Measurements from ENCODE around the gene AIMP1.
A peak's percentile ranks its signal among the peaks of the same experiment; 100 is the strongest.

Gene AIMP1

GRCh38 chr4:106351016-106351415, 34.7 kb downstream of the AIMP1 start:
- no peak overlapping the region for H3K4me3 Mint-ChIP-seq
- ATAC-seq, result no peak
- no peaks in the 10 kb centered on the region for H3K27me3 Mint-ChIP-seq
- H3K9me3 Mint-ChIP-seq, result no peaks in the 10 kb centered on the region
- H3K36me3 Mint-ChIP-seq (ENCODE audit: low read depth), result peaks cover 24% of the 10 kb centered on the region
- H3K27ac Mint-ChIP-seq, result no peak overlapping the region
- H3K4me1 Mint-ChIP-seq, result no peaks in the 10 kb centered on the region
- no peak for DNase-seq

- H3K4me1 Mint-ChIP-seq, result peaks cover 3% of the 10 kb centered on the region
- H3K27ac Mint-ChIP-seq, result no peak overlapping the region
- peaks cover 12% of the 10 kb centered on the region for H3K36me3 Mint-ChIP-seq (ENCODE audit: low read depth)
- no peak overlapping the region for H3K4me3 Mint-ChIP-seq
- H3K9me3 Mint-ChIP-seq, result no peaks in the 10 kb centered on the region
- no peaks in the 10 kb centered on the region for H3K27me3 Mint-ChIP-seq
- ATAC-seq (no peak), DNase-seq (no peak)
Observed at GRCh38 chr4:106353786-106354185, 37.4 kb downstream of the AIMP1 start.

- Mint-ChIP-seq H3K4me1 (peaks cover 3% of the 10 kb centered on the region), H3K36me3 (ENCODE audit: low read depth) (peaks cover 5% of the 10 kb centered on the region), H3K4me3 (no peak overlapping the region), H3K9me3 (no peaks in the 10 kb centered on the region), H3K27ac (no peak overlapping the region), H3K27me3 (no peaks in the 10 kb centered on the region)
- ATAC-seq, result no peak
- DNase-seq, result no peak
Observed at GRCh38 chr4:106355193-106355592, 38.8 kb downstream of the AIMP1 start.

GRCh38 chr4:106358899-106359298, 42.5 kb downstream of the AIMP1 start:
- H3K4me1 Mint-ChIP-seq, result peaks cover 3% of the 10 kb centered on the region
- no peak for DNase-seq
- H3K36me3 Mint-ChIP-seq (ENCODE audit: low read depth), result no peaks in the 10 kb centered on the region
- H3K9me3 Mint-ChIP-seq, result no peaks in the 10 kb centered on the region
- ATAC-seq, result no peak
- no peak overlapping the region for H3K4me3 Mint-ChIP-seq
- no peak overlapping the region for H3K27ac Mint-ChIP-seq
- peaks cover under 1% of the 10 kb centered on the region for H3K27me3 Mint-ChIP-seq

- no peak for ATAC-seq
- H3K9me3 Mint-ChIP-seq, result no peaks in the 10 kb centered on the region
Observed at GRCh38 chr4:106362086-106362825, 45.9 kb downstream of the AIMP1 start.

GRCh38 chr4:106364282-106364681, 47.9 kb downstream of the AIMP1 start:
- peaks cover 6% of the 10 kb centered on the region for H3K27me3 Mint-ChIP-seq
- no peaks in the 10 kb centered on the region for H3K9me3 Mint-ChIP-seq
- H3K36me3 Mint-ChIP-seq (ENCODE audit: low read depth), result no peaks in the 10 kb centered on the region
- ATAC-seq (no peak), DNase-seq (no peak)
- no peak overlapping the region for H3K27ac Mint-ChIP-seq
- no peak overlapping the region for H3K4me3 Mint-ChIP-seq
- peaks cover under 1% of the 10 kb centered on the region for H3K4me1 Mint-ChIP-seq

More at GRCh38 chr4:106362086-106362825, 45.9 kb downstream of the AIMP1 start:
- H3K27ac Mint-ChIP-seq, result no peak overlapping the region
- H3K4me3 Mint-ChIP-seq, result no peak overlapping the region
- peaks cover 2% of the 10 kb centered on the region for H3K27me3 Mint-ChIP-seq
- no peaks in the 10 kb centered on the region for H3K36me3 Mint-ChIP-seq (ENCODE audit: low read depth)
- DNase-seq, result no peak
- peaks cover 3% of the 10 kb centered on the region for H3K4me1 Mint-ChIP-seq

- Mint-ChIP-seq H3K4me3 (no peak overlapping the region), H3K27me3 (peaks cover 13% of the 10 kb centered on the region), H3K4me1 (peaks cover 2% of the 10 kb centered on the region), H3K27ac (no peak overlapping the region), H3K36me3 (ENCODE audit: low read depth) (no peaks in the 10 kb centered on the region), H3K9me3 (no peaks in the 10 kb centered on the region)
- DNase-seq (no peak), ATAC-seq (peak; percentile 43)
Observed at GRCh38 chr4:106365613-106366012, 49.3 kb downstream of the AIMP1 start.

- Mint-ChIP-seq H3K9me3 (no peaks in the 10 kb centered on the region), H3K27me3 (peaks cover 13% of the 10 kb centered on the region), H3K4me1 (peaks cover 2% of the 10 kb centered on the region), H3K36me3 (ENCODE audit: low read depth) (no peaks in the 10 kb centered on the region), H3K27ac (no peak overlapping the region), H3K4me3 (no peak overlapping the region)
- ATAC-seq, result no peak
- DNase-seq, result no peak
Observed at GRCh38 chr4:106366026-106366425, 49.7 kb downstream of the AIMP1 start.

GRCh38 chr4:106367072-106367471, 50.7 kb downstream of the AIMP1 start:
- H3K4me3 Mint-ChIP-seq, result no peak overlapping the region
- H3K9me3 Mint-ChIP-seq, result no peaks in the 10 kb centered on the region
- ATAC-seq (no peak), DNase-seq (no peak)
- peaks cover 2% of the 10 kb centered on the region for H3K4me1 Mint-ChIP-seq
- peaks cover 17% of the 10 kb centered on the region for H3K27me3 Mint-ChIP-seq
- H3K36me3 Mint-ChIP-seq (ENCODE audit: low read depth), result no peaks in the 10 kb centered on the region
- H3K27ac Mint-ChIP-seq, result no peak overlapping the region

GRCh38 chr4:106368678-106369077, 52.3 kb downstream of the AIMP1 start, which contains the start of gene GIMD1:
GIMD1 (minus strand) TSS chr4:106368778; CDS start chr4:106367435, 1,343 bp downstream.
- Mint-ChIP-seq H3K27ac (no peak within 1 kb of the TSS), H3K36me3 (ENCODE audit: low read depth) (no peaks in the 10 kb centered on the region), H3K4me1 (peaks cover 2% of the 10 kb centered on the region), H3K27me3 (peaks cover 17% of the 10 kb centered on the region), H3K9me3 (no peaks in the 10 kb centered on the region), H3K4me3 (no peak within 1 kb of the TSS)
- no peak for DNase-seq
- no peak for ATAC-seq

- ATAC-seq, result no peak
- Mint-ChIP-seq H3K4me3 (no peak overlapping the region), H3K36me3 (ENCODE audit: low read depth) (no peaks in the 10 kb centered on the region), H3K27me3 (peaks cover 17% of the 10 kb centered on the region), H3K4me1 (peaks cover 2% of the 10 kb centered on the region), H3K9me3 (no peaks in the 10 kb centered on the region), H3K27ac (no peak overlapping the region)
- DNase-seq, result peak; percentile 10
Observed at GRCh38 chr4:106369456-106370060, 53.2 kb downstream of the AIMP1 start.

GRCh38 chr4:106370214-106370613, 53.9 kb downstream of the AIMP1 start:
- Mint-ChIP-seq H3K36me3 (ENCODE audit: low read depth) (no peaks in the 10 kb centered on the region), H3K4me3 (no peak overlapping the region), H3K27me3 (peaks cover 17% of the 10 kb centered on the region), H3K27ac (no peak overlapping the region), H3K4me1 (peaks cover 2% of the 10 kb centered on the region), H3K9me3 (no peaks in the 10 kb centered on the region)
- no peak for DNase-seq
- ATAC-seq, result no peak

- Mint-ChIP-seq H3K27me3 (peaks cover 17% of the 10 kb centered on the region), H3K36me3 (ENCODE audit: low read depth) (no peaks in the 10 kb centered on the region), H3K27ac (no peak overlapping the region), H3K9me3 (no peaks in the 10 kb centered on the region), H3K4me3 (no peak overlapping the region), H3K4me1 (peaks cover 2% of the 10 kb centered on the region)
- ATAC-seq, result no peak
- no peak for DNase-seq
Observed at GRCh38 chr4:106371161-106371560, 54.8 kb downstream of the AIMP1 start.

- no peak for DNase-seq
- H3K36me3 Mint-ChIP-seq (ENCODE audit: low read depth), result no peaks in the 10 kb centered on the region
- H3K9me3 Mint-ChIP-seq, result no peaks in the 10 kb centered on the region
- ATAC-seq, result no peak
- H3K4me3 Mint-ChIP-seq, result no peak overlapping the region
- no peak overlapping the region for H3K27ac Mint-ChIP-seq
- H3K4me1 Mint-ChIP-seq, result peaks cover 2% of the 10 kb centered on the region
- peaks cover 17% of the 10 kb centered on the region for H3K27me3 Mint-ChIP-seq
Observed at GRCh38 chr4:106373026-106373425, 56.7 kb downstream of the AIMP1 start.

GRCh38 chr4:106380179-106380578, 63.8 kb downstream of the AIMP1 start:
- H3K36me3 Mint-ChIP-seq (ENCODE audit: low read depth), result no peaks in the 10 kb centered on the region
- ATAC-seq (no peak), DNase-seq (no peak)
- H3K27me3 Mint-ChIP-seq, result no peaks in the 10 kb centered on the region
- no peak overlapping the region for H3K27ac Mint-ChIP-seq
- no peaks in the 10 kb centered on the region for H3K9me3 Mint-ChIP-seq
- H3K4me1 Mint-ChIP-seq, result no peaks in the 10 kb centered on the region
- H3K4me3 Mint-ChIP-seq, result no peak overlapping the region
